HG03521 (cell line): ENCODE results near the gene IFI6.
"Not testable (repeated sequence)": the region's sequence is repeated elsewhere in the genome, so short reads cannot be mapped to it uniquely, and the experiment has no call there.

Experiments
- ATAC-seq: cut with Tn5 transposase; IDR thresholded peaks from one replicate; pipeline ENCODE4 v1.9.1; 2021; ENCODE audit warnings: mild to moderate bottlenecking, moderate library complexity; ENCODE audit not compliant: unreplicated experiment

IFI6 gene

GRCh38 chr1:27632387-27633297 lies 39.4 kb downstream of the IFI6 start:
- peak; percentile 30 for ATAC-seq

- no peak for ATAC-seq
These were observed 41.0 kb downstream of the IFI6 start for GRCh38 chr1:27630859-27631491.

GRCh38 chr1:27628712-27629111 lies 43.3 kb downstream of the IFI6 start:
- no peak for ATAC-seq

DNA sequence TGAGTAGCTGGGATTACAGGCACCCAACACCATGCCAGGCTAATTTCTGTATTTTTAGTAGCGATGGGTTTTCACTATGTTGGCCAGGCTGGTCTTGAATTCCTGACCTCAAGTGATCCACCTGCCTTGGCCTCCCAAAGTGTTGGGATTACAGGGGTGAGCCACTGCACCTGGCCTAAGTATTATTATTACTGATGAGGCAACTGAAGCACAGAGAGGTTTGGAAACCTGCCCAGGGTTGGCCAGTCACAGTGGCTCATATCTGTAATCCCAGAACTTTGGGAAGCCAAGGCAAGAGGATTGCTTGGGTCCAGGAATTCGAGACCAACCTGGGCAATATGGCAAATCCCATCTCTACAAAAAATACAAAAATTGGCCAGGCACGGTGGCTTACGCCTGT lies 44.3 kb downstream of the IFI6 start:
- not testable (repeated sequence) for ATAC-seq

GRCh38 chr1:27627061-27627460 lies 44.9 kb downstream of the IFI6 start:
- no peak for ATAC-seq

- ATAC-seq, result no peak
These were observed 45.7 kb downstream of the IFI6 start for GRCh38 chr1:27626031-27626935.

- ATAC-seq, result peak; percentile 26
These were observed 47.4 kb downstream of the IFI6 start for GRCh38 chr1:27624467-27625178.

DNA sequence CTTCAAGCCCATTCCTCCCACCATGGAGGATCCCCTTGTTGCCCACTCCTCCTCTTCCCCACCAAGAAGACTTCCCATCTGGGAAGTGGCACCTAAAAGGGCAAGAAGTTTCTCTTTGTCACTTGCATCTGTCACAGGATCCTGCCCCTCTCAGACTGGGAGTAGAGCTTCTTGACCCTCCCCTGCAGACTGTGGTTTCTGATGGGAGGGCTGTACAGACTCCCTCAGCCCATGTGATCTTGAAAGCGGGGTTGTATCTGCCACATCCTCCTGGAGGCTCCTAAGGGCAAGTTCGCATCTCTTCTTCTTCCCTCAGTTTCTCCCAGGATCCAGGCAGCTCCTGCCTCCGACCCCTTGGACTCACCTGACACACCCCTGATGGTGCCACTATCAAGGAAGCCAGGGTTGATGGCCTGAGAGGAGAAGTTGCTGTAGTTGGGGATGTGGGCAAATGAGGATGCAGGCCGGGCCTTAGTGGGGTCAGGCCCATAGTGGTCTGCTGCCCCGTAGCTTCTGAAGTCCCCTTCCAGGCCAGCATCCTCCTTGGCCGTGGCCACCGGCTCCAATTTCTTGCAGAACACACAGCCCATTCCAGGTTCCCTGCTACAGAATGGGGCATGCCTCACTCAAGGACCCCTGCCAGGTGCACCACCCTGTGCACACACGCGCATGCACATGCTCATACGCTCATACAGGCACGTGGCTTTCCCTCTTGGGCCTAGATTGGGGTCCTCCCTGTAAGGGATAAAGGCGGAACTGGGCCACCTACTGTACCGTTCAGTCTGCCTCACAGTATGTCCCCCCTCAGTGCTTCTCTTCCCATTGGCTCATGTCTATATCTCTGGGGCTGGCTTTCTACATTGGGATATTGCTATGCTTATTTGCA lies 48.4 kb downstream of the IFI6 start:
- ATAC-seq, result no peak

DNA sequence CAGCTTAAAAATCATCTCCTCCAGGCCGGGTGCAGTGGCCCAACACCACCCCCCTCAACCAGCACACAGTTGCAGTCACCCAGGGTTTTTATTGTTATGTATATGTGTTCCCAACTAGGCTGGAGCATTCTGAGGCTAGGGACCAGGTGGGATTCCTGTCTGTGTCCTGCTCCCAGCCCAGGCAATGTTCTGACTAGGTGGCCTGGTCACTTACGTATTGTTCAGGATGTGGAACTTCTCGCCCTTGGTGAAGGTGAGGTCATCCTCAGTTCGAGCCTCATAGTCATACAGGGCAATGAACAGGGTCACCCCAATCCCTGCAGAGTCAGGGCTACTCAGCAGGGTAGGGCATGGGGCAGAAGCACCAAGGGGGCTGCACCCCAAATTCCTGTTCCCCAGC lies 49.2 kb downstream of the IFI6 start:
- no peak for ATAC-seq

- no peak for ATAC-seq
These were observed 50.7 kb downstream of the IFI6 start for GRCh38 chr1:27621051-27621920.

DNA sequence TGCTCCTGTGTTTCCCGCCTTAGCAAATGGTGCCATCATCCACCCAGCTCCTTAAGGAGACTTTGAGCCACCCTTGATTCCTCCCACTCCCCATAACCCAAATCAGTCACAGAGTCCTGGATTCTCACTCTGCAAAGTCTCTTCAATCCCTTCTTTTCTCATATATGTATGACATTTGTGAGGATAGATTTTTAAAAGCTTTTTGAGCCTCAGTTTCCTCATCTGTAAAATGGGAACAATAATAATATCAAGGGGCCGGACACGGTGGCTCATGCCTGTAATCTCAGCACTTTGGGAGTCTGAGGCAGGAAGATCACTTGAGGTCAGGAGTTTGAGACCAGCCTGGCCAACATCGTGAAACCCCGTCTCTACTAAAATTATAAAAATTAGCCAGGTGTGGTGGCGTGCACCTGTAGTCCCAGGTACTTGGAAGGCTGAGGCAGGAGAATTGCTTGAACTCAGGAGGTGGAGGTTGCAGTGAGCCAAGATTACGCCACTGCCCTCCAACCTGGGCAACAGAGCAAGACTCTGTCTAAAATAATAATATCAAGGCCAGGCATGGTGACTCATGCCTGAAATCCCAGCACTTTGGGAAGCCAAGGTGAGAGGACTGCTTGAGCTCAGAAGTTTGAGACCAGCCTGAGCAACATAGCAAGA lies 52.1 kb downstream of the IFI6 start:
- not testable (repeated sequence) for ATAC-seq

DNA sequence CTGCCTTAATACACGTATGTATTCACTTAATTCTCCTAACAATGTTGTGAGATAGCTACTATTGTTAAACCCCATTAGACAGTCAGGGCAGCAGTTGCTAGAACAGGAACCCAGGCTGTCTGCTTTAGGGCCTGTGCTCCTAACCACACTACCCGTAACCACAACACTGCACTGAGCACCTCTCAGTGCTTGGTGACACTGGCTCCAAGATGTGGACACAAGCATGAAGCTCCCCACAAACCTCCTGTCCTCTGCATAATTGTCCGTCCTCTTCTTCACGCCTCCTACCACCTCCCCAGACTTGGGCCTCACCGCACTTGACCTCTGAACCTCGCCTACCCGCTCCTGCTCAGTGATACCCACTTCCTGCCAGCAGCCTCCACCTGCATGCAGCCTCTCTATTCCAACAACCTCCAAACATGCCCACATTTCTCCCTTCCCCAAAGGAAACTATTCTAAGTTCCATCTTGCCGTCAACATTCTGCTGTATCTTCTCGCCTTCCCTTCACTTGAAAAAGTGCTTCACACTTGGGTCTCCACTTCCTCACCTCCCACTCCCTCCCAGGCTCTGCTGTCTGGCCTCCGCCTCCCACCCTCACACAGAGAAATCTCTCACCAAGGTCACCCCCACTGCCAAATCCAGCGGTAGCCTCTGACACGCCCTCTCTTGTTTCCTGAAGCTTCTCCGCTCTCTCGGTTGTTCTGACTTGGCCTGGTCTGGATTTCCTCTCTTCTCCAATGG lies 53.5 kb downstream of the IFI6 start:
- no peak for ATAC-seq

DNA sequence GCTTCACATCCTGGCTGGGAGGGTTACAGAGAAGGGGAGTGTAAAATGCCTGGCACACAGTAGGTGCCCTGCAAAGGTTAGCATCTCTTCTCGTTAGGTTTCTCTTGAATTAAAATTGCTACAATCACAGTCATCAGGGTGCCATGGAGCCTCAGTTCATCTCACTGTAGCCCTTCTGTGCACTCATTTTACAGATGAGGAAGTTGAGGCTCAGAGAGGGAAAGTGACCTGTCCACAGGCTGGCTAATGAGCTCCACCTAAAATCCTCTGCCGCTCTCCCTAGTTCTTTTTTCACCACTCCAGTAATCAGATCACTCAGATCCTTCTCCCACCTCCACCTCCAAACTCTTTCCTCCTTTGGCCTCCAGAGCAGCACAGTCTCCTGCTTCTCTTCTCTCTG lies 54.6 kb downstream of the IFI6 start:
- no peak for ATAC-seq

- ATAC-seq, result no peak
These were observed 55.6 kb downstream of the IFI6 start for GRCh38 chr1:27616441-27616840.
